Tibial nerve (tissue), 4 donors: ENCODE measurements around the gene ILF3.

Source experiments
- CTCF ChIP-seq, 5 experiments: fragments of 200-600 bp in 3 of 5; fragments of 450-650 bp in 2 of 5; sonication (generic) in 3 of 5; IDR thresholded peaks; one replicate each; pipeline ENCODE4 v1.5.1; 2016 to 2019; ENCODE audit warnings: antibody characterized with exemption in 5 of 5, mild to moderate bottlenecking in 3 of 5, moderate library complexity in 2 of 5
- EP300 ChIP-seq, 2 donors: sonication (generic); formaldehyde crosslinking; IDR thresholded peaks; one replicate each; pipeline ENCODE4 v1.6.1; 2017; ENCODE audit warnings: antibody characterized with exemption in 2 of 2, mild to moderate bottlenecking in 1 of 2
- POLR2A ChIP-seq, 2 donors: fragments of 450-650 bp; IDR thresholded peaks; one replicate each; pipeline ENCODE4 v1.6.1; 2017; ENCODE audit warnings: antibody characterized with exemption in 2 of 2, mild to moderate bottlenecking in 2 of 2, moderate library complexity in 2 of 2

- TF ChIP-seq CTCF (IDR thresholded peaks at IDR 0.05) (no peak), POLR2A (IDR thresholded peaks at IDR 0.05) (no peak), EP300 (IDR thresholded peaks at IDR 0.05) (no peak)
These were observed 10.2 kb upstream of the ILF3 start for GRCh38 chr19:10643968-10644259.
